ENCODE results near the gene OR4M1.
"Not testable (repeated sequence)": the region's sequence is repeated elsewhere in the genome, so short reads cannot be mapped to it uniquely, and the experiment has no call there.

OR4M1 gene

GRCh38 chr14:19823765-19824164 lies 50.5 kb downstream of the OR4M1 start:
- no peak for DNase-seq

GRCh38 chr14:19827626-19828244 lies 54.4 kb downstream of the OR4M1 start:
- DNase-seq: not testable (repeated sequence)

- no peak for DNase-seq
These were observed 55.0 kb downstream of the OR4M1 start for GRCh38 chr14:19828314-19828713.

All from hematopoietic multipotent progenitor cell treated with erythropoietin and hydrocortisone succinate and interleukin-3 and kit ligand, for 4 days (in vitro differentiated cells).